HG02973 (cell line): ENCODE data around the gene HSBP1L1.

Source experiments
- ATAC-seq: cut with Tn5 transposase; IDR thresholded peaks from one replicate; pipeline ENCODE4 v1.9.1; 2021; ENCODE audit warnings: moderate library complexity; ENCODE audit not compliant: unreplicated experiment

Gene HSBP1L1

DNA sequence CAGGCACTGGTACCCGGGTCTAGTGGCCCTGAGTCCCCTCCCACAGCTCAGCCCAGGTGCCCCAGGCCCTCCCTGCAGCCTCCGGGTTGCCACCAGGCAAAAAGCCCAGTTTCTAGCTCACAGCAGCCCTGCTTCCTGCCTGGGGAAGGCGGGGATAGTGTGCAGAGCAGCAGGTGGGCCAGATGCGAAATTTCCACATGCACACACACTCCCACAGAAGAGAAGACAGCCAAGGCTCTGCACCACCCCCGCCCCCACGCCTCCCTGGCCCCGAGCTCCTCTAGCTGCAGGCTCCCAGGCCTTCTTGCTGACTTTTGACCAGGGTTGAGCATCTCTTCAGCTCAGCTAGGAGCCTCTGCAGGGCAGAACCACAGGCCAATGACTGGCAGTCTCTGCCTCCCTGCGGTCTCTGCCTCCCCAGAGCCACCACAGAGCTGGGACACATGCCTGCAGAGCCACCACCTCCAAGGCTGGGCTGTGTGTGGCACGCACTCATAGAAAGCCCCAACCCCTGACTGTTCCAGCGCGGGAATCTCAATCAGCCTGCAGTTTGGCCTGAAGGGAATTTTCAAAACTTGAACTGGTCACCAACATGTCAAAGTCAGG lies 20.2 kb upstream of the HSBP1L1 start:
- no peak for ATAC-seq

DNA sequence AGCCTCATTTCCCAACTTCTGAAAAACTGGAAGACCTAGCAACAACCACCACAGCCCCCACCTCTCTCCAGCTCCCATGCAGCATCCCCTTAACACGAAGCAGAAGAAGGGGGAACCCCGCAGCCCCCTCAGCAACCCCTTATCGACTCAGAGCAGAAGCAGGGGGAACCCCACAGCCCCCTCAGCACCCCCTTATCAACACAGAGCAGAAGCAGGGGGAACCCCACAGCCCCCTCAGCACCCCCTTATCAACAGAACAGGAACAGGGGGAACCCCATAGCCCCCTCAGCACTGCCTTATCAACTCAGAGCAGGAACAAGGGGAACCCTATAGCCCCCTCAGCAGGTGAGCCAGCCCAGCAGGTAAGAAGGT lies 19.7 kb upstream of the HSBP1L1 start:
- ATAC-seq: no peak

GRCh38 chr18:79945118-79946042 lies 19.1 kb upstream of the HSBP1L1 start:
- ATAC-seq: no peak

GRCh38 chr18:79947054-79947755 lies 17.2 kb upstream of the HSBP1L1 start:
- no peak for ATAC-seq

GRCh38 chr18:79947881-79948610 lies 16.4 kb upstream of the HSBP1L1 start:
- no peak for ATAC-seq

DNA sequence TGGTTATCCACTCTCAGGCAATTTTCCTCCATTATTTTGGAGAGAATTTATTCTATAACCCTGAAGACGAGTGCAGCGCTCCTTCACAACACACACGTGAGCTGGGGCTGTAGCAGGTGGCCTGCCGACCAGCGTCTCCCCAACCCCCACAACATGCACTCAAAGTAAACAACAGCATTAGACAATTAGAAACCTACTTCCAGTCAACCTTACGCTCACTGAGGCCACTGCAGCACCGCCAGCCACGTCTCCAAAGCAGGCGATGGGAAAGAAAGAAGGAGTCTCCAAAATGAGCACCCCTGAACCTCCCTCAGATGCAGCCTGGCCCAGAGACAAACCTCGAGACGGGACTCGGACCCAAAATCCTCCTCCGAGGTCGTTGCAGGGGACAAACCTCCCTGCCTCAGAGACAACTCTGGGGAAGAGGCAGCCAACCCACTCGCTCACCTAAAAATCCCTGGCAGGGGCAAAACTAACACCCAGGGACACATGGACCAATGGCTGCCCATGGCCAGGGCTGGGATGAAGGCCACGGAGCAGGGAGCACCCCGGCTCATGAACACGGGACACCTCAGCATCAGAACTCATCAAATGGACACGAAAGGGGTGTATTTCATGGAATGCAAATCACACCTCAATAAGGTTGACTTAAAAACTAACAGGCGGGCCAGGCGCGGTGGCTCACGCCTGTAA lies 15.6 kb upstream of the HSBP1L1 start:
- ATAC-seq: no peak

GRCh38 chr18:79949697-79950487 lies 14.6 kb upstream of the HSBP1L1 start:
- peak; percentile 22 for ATAC-seq

DNA sequence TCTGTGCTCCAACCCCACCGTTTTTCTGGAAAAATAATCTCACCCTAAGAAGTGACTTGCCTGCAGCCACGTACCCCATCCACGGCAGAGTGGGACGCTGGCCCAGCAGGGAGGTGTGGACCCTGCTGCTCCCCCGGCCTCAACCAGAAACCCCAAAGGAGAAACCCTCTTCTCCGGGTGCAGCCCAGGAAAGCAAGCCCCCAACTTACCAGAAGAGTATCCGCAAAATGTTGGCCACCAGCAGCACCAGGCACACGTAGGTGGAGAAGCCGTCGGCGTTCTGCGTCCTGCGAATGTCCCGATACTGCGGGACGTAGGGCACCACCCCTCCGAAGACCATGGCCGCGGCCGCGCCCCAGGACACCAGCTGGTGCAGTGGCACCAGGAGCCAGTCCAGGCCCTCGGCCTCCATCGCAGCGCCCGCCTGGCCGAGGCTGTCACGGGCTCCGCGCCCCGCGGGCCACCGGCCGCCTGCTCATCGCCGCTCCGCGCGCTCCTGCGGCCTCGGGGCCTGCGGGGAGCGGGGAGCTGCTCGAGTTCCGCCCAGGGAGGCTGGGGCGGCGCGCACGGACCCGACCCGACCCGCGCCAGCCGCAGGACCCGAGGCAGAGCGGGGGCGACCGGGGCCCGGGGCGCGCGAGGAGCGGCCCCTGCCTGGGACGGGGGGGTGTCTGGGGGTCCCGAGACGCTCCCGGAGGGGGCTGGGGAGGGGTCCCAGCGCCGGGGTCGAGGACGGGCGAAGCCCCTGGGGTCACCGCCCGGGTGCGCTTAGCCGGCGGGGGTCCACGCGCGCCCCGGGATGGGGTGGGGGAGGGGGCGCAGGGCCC lies 13.7 kb upstream of the HSBP1L1 start:
- ATAC-seq: no peak

GRCh38 chr18:79951545-79952455 lies 12.6 kb upstream of the HSBP1L1 start, which contains the start of gene SLC66A2:
TSS of gene SLC66A2 (minus strand) at chr18:79951653. CDS start at chr18:79950926, 727 bp downstream.
- peak; percentile 78 for ATAC-seq

GRCh38 chr18:79952456-79952995 lies 11.9 kb upstream of the HSBP1L1 start:
- no peak for ATAC-seq

DNA sequence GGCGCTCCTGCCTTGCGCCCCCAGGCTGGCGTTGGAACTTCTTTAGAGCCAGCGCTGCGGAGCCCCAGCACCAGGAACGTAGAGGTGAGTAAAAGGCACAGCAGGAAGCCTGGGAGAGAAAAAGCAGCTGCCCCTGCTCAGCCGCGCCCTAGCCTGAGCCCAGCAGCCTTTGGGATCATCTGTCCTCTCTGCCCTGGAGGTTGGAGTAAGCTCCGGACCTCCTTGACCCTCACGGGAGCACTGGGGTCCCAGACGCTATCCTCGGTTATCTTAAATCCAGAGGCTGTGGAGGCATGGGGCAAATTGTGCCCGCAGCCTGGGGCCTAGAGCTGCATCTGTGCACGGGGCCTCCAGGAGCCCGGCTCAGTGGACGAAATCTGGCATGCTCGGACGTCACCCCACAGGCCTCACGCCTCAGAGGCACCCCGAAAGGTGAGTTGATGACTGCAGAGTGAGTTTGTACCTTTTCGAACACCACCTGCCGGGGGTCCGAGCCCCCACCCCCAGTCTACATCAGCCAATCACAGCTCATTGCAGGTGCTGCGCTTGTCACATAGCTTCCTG lies 11.4 kb upstream of the HSBP1L1 start:
- ATAC-seq: no peak

DNA sequence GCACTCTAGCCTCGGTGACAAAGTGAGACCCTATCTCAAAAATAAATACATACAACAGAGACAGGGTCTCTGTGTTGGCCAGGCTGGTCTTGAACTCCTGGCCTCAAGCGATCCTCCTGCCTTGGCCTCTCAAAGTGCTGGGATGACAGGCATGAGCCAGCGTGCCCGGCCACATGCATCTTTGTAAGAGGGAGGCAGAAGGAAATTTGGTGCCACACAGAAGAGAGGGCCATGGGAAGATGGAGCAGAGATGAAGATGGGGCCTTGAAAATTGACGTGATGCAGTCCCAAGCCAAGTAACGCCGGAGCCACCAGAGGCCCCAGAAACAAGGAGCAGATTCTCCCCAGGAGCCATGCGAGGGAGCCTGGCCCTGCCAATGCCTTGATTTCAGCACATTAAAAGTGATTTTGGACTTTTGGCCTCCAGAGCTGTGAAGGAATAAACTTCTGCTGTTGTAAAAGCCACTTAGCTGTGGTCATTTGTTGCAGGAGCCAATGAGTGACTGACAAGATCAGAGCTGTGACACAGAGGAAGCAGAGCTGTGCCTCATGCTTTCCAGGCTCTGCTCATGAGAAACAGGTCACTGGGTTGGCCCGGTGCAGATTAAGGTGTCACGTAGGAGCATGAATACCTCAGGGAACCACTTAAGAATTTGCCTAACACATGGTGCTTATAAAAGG lies 10.3 kb upstream of the HSBP1L1 start:
- ATAC-seq: no peak

GRCh38 chr18:79954791-79955190 lies 9.7 kb upstream of the HSBP1L1 start:
- ATAC-seq: no peak

DNA sequence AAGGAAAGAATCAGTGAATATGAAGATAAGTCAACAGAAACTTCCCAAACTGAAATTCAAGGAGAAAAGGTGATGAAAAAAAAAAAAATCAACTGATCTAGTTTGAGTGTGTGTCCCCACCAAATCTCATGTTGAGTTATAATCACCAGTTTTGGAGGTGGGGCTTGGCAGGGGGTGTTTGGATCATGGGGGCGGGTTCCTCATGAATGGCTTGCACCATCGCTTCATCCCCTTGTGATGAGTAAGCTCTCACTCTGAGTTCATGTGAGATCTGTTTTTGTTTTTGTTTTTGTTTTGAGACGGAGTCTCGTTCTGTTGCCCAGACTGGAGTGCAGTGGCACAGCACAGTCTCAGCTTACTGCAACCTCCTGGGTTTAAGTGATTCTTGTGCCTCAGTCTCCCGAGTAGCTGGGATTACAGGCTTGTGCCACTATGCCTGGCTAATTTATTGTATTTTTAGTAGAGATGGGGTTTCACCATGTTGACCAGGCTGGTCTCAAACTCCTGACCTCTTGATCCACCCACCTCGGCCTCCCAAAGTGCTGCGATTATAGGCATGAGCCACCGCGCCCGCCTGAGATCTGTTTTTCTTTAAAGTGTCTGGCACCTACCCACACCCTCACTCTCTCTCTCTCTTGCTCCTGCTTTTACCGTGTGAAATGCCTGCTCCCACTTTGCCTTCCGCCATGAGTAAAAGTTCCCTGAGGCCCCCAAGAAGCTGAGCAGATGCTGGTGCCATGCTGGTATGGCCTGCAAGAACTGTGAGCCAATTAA lies 9.0 kb upstream of the HSBP1L1 start:
- ATAC-seq: no peak

DNA sequence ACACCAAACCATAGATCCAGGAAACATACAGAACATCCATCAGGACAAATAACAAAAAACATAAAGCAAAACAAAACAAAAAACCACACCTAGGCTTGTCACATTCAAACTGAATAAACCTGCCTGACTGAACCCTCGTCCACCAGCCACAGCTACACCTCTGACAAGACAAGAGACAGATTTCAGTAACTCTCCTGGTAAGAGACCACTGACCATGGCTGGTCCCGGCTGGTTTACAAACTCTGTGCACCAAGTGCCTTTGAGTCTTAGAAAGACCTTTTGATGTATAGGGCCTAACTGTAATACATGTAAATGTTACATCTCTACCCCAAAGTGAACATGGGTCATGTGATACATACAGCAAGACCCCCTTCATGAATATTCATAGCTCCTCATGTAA lies 8.2 kb upstream of the HSBP1L1 start:
- no peak for ATAC-seq

DNA sequence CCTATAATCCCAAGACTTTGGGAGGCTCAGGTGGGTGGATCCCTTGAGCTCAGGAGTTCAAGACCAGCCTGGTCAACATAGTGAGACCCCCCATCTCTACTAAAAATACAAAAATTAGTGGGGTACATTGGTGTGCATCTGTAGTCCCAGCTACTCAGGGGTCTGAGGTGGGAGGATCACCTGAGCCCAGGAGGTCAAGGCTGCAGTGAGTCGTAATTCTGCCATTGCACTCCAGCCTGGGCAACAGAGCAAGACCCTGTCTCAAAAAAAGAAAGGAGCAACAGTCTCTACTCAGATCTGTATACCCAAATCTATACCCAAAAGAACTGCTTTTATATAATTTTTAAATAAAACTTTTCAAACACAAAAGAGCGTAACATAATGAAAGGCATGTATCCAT lies 5.5 kb upstream of the HSBP1L1 start:
- ATAC-seq: no peak
